Calu3 (cell line): Measurements from ENCODE around the gene CTSA. TPM values are rescaled to one million over a fixed set of nuclear protein-coding genes. Genes with fewer than 3 reads are reported as not detected.

Experiments
- BruUV-seq: library from RNA; stranded (reverse); fragments of 400-500 nt; replicated peaks from 2 replicates; lab custom pipeline; 2021; lab: Mats Ljungman, UMichigan
- CTCF ChIA-PET: fragments of 300-600 bp; sonication (Branson Sonifier 250); formaldehyde crosslinking; loops from one replicate; lab custom pipeline; 2022; ENCODE audit warnings: antibody characterized with exemption; lab: Charles Lee
- DNase-seq: peaks from one replicate; pipeline ENCODE4 v3.0.0; 2022
- H3K27ac Mint-ChIP-seq: one replicate; pipeline ENCODE4 v1.8.0; 2022; ENCODE audit warnings: mixed read lengths; ENCODE audit not compliant: unreplicated experiment
- H3K27me3 Mint-ChIP-seq: one replicate; pipeline ENCODE4 v1.8.0; 2022; ENCODE audit warnings: mixed read lengths; ENCODE audit not compliant: unreplicated experiment
- H3K36me3 Mint-ChIP-seq: one replicate; pipeline ENCODE4 v1.8.0; 2022; ENCODE audit warnings: mild to moderate bottlenecking, moderate library complexity, mixed read lengths; ENCODE audit not compliant: insufficient read depth, unreplicated experiment
- H3K4me1 Mint-ChIP-seq: one replicate; pipeline ENCODE4 v1.8.0; 2022; ENCODE audit warnings: mild to moderate bottlenecking, low read depth, mixed read lengths; ENCODE audit not compliant: unreplicated experiment
- H3K4me3 Mint-ChIP-seq: one replicate; pipeline ENCODE4 v1.8.0; 2022; ENCODE audit warnings: mild to moderate bottlenecking, low read depth, moderate library complexity, mixed read lengths; ENCODE audit not compliant: unreplicated experiment
- H3K9me3 Mint-ChIP-seq: one replicate; pipeline ENCODE4 v1.8.0; 2022; ENCODE audit warnings: low read depth, mixed read lengths; ENCODE audit not compliant: unreplicated experiment
- CTCF ChIP-seq: fragments of 200-600 bp; IDR thresholded peaks from one replicate; pipeline ENCODE4 v1.8.0; 2022; ENCODE audit warnings: antibody characterized with exemption; ENCODE audit not compliant: unreplicated experiment
- intact Hi-C: fragments of 100-400 bp; cut with micrococcal nuclease; formaldehyde crosslinking; loops from one replicate; pipeline ENCODE4 v1.10.0; 2022; ENCODE audit not compliant: unreplicated experiment
- total RNA-seq: library from RNA; stranded (reverse); gene quantifications from 2 replicates; pipeline ENCODE4 v1.2.3, GENCODE V29; 2022

CTSA gene
- total RNA-seq, 1 experiment from 2014 or later, result 164 TPM

- intact Hi-C loops, result no loop called here
- H3K4me1 Mint-ChIP-seq, result peaks cover 6% of the 10 kb centered on the region
- no peak for DNase-seq
- BruUV-seq, result no TSS peak
- peaks cover 72% of the 10 kb centered on the region for H3K36me3 Mint-ChIP-seq
- no peak overlapping the region for H3K27ac Mint-ChIP-seq
- CTCF ChIA-PET, result interaction anchor here (0.6 kb wide), 1 partner anchor 861 kb away, joined by 4 read pairs; no protein-coding TSS in a partner anchor
- H3K9me3 Mint-ChIP-seq, result no peaks in the 10 kb centered on the region
- no peak overlapping the region for H3K4me3 Mint-ChIP-seq
- no peaks in the 10 kb centered on the region for H3K27me3 Mint-ChIP-seq
- TF ChIP-seq CTCF, result no peak
Observed at GRCh38 chr20:45940053-45940452, 48.9 kb downstream of the CTSA start.

GRCh38 chr20:45940469-45940868 lies 49.3 kb downstream of the CTSA start:
- Mint-ChIP-seq H3K27ac (no peak overlapping the region), H3K4me3 (no peak overlapping the region), H3K9me3 (no peaks in the 10 kb centered on the region), H3K27me3 (no peaks in the 10 kb centered on the region), H3K36me3 (peaks cover 72% of the 10 kb centered on the region), H3K4me1 (peaks cover 6% of the 10 kb centered on the region)
- no TSS peak for BruUV-seq
- CTCF ChIA-PET, result interaction anchor here (0.6 kb wide), 1 partner anchor 861 kb away, joined by 4 read pairs; no protein-coding TSS in a partner anchor
- no peak for TF ChIP-seq CTCF
- DNase-seq, result no peak
- intact Hi-C loops, result no loop called here

DNA sequence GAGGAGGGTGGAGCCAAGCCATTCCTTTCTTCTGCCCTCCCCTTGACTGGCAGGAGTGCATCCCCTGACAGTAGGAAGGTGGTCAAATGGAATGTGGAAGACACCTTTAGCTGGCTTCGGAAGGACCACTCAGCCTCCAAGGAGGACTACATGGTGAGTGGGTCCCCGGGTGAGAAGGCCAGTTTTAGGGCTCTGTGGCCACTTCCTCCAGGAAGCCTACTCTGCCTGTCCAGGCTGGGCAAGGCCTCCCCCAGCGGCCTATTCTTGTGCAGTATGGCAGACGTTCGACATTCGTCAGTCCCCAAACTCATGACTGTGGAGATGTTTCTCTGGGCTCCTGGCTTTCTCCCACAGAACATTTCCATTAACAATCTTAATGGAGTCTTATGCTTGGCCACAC lies 52.5 kb downstream of the CTSA start:
- no TSS peak for BruUV-seq
- TF ChIP-seq CTCF, result no peak
- Mint-ChIP-seq H3K27ac (no peak overlapping the region), H3K4me1 (no peaks in the 10 kb centered on the region), H3K27me3 (no peaks in the 10 kb centered on the region), H3K4me3 (no peak overlapping the region), H3K36me3 (peaks cover 84% of the 10 kb centered on the region), H3K9me3 (no peaks in the 10 kb centered on the region)
- no peak for DNase-seq
- intact Hi-C loops, result no loop called here
- CTCF ChIA-PET, result interaction anchor here (0.6 kb wide), 1 partner anchor 14 kb away, joined by 3 read pairs; no protein-coding TSS in a partner anchor

GRCh38 chr20:45944151-45944964 lies 53.2 kb downstream of the CTSA start:
- H3K27ac Mint-ChIP-seq, result no peak overlapping the region
- peaks cover 84% of the 10 kb centered on the region for H3K36me3 Mint-ChIP-seq
- H3K9me3 Mint-ChIP-seq, result no peaks in the 10 kb centered on the region
- no peaks in the 10 kb centered on the region for H3K27me3 Mint-ChIP-seq
- no peaks in the 10 kb centered on the region for H3K4me1 Mint-ChIP-seq
- no peak overlapping the region for H3K4me3 Mint-ChIP-seq
- no peak for DNase-seq
- BruUV-seq, result TSS peak; percentile 17
- TF ChIP-seq CTCF, result peak; percentile 13
- intact Hi-C loops, result no loop called here
- CTCF ChIA-PET, result interaction anchor here (0.6 kb wide), 2 partner anchors 13 to 144 kb away, joined by 3 read pairs; no protein-coding TSS in a partner anchor
